ENCODE data around the gene HYAL3.

GRCh38 chr3:50323092-50323600 lies 23.9 kb upstream of the HYAL3 start:
- TF ChIP-seq FOXP1 (CRISPR knock-in tag; IDR thresholded peaks at IDR 0.05; ENCODE audit: borderline replicate concordance) (no peak), AFF4 (CRISPR knock-in tag; IDR thresholded peaks at IDR 0.05; ENCODE audit: borderline replicate concordance) (no peak), ZNF416 (CRISPR knock-in tag; IDR thresholded peaks at IDR 0.05) (no peak), NFE2L1 (CRISPR knock-in tag; IDR thresholded peaks at IDR 0.05) (no peak), JUN (CRISPR knock-in tag; IDR thresholded peaks at IDR 0.05) (no peak), USF2 (CRISPR knock-in tag; IDR thresholded peaks at IDR 0.05) (no peak), FOXK1 (CRISPR knock-in tag; IDR thresholded peaks at IDR 0.05) (no peak)
- TF ChIP-seq, protein P1, sequence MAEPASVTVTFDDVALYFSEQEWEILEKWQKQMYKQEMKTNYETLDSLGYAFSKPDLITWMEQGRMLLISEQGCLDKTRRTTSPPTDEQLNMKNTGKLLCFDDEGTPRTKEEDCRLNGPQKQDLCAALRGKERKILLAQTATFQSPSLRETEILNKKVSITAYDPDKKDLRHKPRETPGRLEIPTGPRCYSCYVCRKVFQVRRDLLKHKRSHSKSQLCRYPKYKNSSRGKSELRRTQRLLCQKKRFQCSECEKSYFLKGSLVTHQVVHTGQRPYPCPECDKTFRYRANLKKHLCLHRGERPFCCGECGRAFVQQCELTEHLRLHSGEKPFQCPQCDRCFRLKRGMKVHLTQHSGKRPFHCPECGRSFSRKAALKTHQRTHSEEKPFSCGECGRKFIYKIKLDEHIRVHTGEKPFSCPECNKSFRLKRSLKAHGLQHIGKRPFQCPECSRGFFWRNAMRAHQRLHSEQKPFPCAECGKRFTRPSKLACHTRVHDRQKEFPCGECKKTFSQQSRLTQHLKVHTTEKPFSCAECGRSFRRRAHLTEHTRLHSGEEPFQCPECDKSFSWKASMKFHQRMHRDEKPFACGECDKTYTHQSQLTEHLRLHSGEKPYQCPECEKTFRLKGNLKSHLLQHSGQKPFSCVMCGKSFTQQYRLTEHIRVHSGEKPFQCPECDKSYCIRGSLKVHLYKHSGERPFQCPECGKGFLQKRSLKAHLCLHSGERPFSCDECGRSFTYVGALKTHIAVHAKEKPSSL (CRISPR knock-in tag; conservative IDR thresholded peaks at IDR 0.05): no peak
- TF ChIP-seq, protein P2, sequence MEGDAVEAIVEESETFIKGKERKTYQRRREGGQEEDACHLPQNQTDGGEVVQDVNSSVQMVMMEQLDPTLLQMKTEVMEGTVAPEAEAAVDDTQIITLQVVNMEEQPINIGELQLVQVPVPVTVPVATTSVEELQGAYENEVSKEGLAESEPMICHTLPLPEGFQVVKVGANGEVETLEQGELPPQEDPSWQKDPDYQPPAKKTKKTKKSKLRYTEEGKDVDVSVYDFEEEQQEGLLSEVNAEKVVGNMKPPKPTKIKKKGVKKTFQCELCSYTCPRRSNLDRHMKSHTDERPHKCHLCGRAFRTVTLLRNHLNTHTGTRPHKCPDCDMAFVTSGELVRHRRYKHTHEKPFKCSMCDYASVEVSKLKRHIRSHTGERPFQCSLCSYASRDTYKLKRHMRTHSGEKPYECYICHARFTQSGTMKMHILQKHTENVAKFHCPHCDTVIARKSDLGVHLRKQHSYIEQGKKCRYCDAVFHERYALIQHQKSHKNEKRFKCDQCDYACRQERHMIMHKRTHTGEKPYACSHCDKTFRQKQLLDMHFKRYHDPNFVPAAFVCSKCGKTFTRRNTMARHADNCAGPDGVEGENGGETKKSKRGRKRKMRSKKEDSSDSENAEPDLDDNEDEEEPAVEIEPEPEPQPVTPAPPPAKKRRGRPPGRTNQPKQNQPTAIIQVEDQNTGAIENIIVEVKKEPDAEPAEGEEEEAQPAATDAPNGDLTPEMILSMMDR (IDR thresholded peaks at IDR 0.05): no peak
